Tibial artery (tissue), 4 donors: ENCODE data around the gene GNG7.

Source experiments
- DNase-seq, 2 donors: peaks; one replicate each; pipeline ENCODE4 v3.0.0-alpha.2; 2019
- H3K27ac ChIP-seq, 2 donors: fragments of 200-600 bp; sonication (generic) in 1 of 2; 1 replicate in 1 of 2; 2 replicates in 1 of 2; pipeline ENCODE4 v1.5.1; 2018 to 2019; ENCODE audit warnings: mild to moderate bottlenecking in 1 of 2
- H3K27me3 ChIP-seq, 2 donors: fragments of 200-600 bp; sonication (generic) in 1 of 2; one replicate each; pipeline versions ENCODE4 v1.5.1 to v1.6.0; 2016 to 2019
- H3K36me3 ChIP-seq, 3 donors: fragments of 200-600 bp; sonication (generic) in 2 of 3; one replicate each; pipeline ENCODE4 v1.5.1; 2016 to 2019; ENCODE audit warnings: mild to moderate bottlenecking in 2 of 3
- H3K4me1 ChIP-seq, 4 donors: fragments of 200-600 bp; sonication (generic) in 2 of 4; 1 replicate in 3 of 4; 2 replicates in 1 of 4; pipeline ENCODE4 v1.5.1; 2016 to 2019
- H3K4me3 ChIP-seq, 2 donors: fragments of 200-600 bp; sonication (generic) in 1 of 2; 1 replicate in 1 of 2; 2 replicates in 1 of 2; pipeline ENCODE4 v1.5.1; 2018 to 2019; ENCODE audit warnings: mild to moderate bottlenecking in 2 of 2
- H3K9me3 ChIP-seq, 3 donors: fragments of 200-600 bp; sonication (generic) in 1 of 3; one replicate each; pipeline ENCODE4 v1.5.1; 2016 to 2019
- intact Hi-C: fragments of 100-400 bp; cut with DNase I; formaldehyde crosslinking; loops from one replicate; pipeline ENCODE4 v1.15.0; 2023; ENCODE audit warnings: low total_unique reads
- TF ChIP-seq, protein P1 (sequence below), 2 experiments: fragments of 200-600 bp in 1 of 2; fragments of 450-650 bp in 1 of 2; IDR thresholded peaks; one replicate each; pipeline ENCODE4 v1.5.1; 2017 to 2019; ENCODE audit warnings: antibody characterized with exemption in 2 of 2, mild to moderate bottlenecking in 1 of 2, moderate library complexity in 1 of 2

The GNG7 gene

GRCh38 chr19:2743099-2743498 is 40.6 kb upstream of the GNG7 start:
- Histone ChIP-seq H3K27ac (no peak overlapping the region), H3K4me1 (peaks cover 0 to 15% (median 12%) of the 10 kb centered on the region in 4 donors), H3K27me3 (peaks cover 0 to 18% of the 10 kb centered on the region in 2 donors), H3K9me3 (no peaks in the 10 kb centered on the region), H3K36me3 (no peaks in the 10 kb centered on the region), H3K4me3 (no peak overlapping the region)
- DNase-seq, result no peak
- TF ChIP-seq, protein P1, sequence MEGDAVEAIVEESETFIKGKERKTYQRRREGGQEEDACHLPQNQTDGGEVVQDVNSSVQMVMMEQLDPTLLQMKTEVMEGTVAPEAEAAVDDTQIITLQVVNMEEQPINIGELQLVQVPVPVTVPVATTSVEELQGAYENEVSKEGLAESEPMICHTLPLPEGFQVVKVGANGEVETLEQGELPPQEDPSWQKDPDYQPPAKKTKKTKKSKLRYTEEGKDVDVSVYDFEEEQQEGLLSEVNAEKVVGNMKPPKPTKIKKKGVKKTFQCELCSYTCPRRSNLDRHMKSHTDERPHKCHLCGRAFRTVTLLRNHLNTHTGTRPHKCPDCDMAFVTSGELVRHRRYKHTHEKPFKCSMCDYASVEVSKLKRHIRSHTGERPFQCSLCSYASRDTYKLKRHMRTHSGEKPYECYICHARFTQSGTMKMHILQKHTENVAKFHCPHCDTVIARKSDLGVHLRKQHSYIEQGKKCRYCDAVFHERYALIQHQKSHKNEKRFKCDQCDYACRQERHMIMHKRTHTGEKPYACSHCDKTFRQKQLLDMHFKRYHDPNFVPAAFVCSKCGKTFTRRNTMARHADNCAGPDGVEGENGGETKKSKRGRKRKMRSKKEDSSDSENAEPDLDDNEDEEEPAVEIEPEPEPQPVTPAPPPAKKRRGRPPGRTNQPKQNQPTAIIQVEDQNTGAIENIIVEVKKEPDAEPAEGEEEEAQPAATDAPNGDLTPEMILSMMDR (IDR thresholded peaks at IDR 0.05), result no peak
- intact Hi-C loops, result no loop called here

- H3K36me3 ChIP-seq, result peaks cover 13 to 19% (median 18%) of the 10 kb centered on the region in 3 donors
- peak overlapping the region in 1 of 2 donors; percentile 79 for H3K4me3 ChIP-seq
- H3K27ac ChIP-seq, result no peak overlapping the region
- H3K27me3 ChIP-seq, result peaks cover 0 to 9% of the 10 kb centered on the region in 2 donors
- intact Hi-C loops, result no loop called here
- no peak for DNase-seq
- TF ChIP-seq, protein P1 (IDR thresholded peaks at IDR 0.05), result no peak
- H3K4me1 ChIP-seq, result peaks cover 0 to 15% (median 12%) of the 10 kb centered on the region in 4 donors
- no peaks in the 10 kb centered on the region for H3K9me3 ChIP-seq
Observed at GRCh38 chr19:2740314-2740656, 37.8 kb upstream of the GNG7 start.

DNA sequence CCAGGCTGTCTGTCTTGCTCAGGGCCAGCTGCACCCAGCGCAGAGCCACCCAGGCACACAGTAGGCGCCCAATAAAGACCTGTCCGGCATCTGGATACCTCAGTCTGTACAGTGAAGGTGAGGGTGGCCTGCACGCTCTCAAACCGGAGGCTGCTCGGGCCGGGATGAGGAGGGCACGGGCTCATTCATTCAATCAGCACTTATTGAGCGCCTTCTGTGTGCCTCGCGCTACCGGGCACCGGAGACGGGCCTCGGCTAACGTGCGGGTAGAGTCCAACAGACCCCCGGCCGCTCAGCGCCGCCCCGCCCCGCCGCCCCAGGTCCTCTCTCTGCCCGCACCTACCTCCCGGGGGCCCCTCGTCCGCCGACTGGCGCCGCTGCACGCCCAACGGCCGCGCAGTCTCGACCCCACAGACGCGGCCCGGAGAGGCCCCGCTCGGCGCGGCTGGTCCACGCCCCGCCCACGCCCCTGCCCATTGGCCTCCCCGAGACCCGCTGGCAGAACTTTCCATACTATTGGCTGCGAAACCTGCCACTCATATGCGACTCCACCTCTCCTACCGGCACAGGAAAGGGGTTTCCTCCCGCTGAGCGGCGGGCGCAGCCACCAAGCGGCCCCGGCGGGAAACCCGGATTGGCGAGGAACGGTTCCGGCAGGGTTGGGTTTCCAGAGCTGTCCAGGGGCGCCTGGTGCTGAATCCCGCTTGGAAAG is 37.3 kb upstream of the GNG7 start, which contains the start of gene SLC39A3:
Gene SLC39A3, minus strand, starts transcription at position 416 of the 712 bp plus-strand sequence. CDS start 2,760 bp downstream, outside the sequence.
- TF ChIP-seq, protein P1 (IDR thresholded peaks at IDR 0.05), result peak; percentile 15 to 54
- Histone ChIP-seq H3K4me1 (peaks cover 0 to 15% (median 12%) of the 10 kb centered on the region in 4 donors), H3K27ac (peak within 1 kb of the TSS; percentile 61 to 68), H3K9me3 (no peaks in the 10 kb centered on the region), H3K4me3 (peak within 1 kb of the TSS; percentile 73 to 79), H3K36me3 (peaks cover 13 to 25% (median 20%) of the 10 kb centered on the region in 3 donors), H3K27me3 (peaks cover 0 to 9% of the 10 kb centered on the region in 2 donors)
- peak; percentile 99 for DNase-seq
- intact Hi-C loops, result no loop called here

GRCh38 chr19:2736550-2737190 is 34.2 kb upstream of the GNG7 start:
- intact Hi-C loops, result no loop called here
- peaks cover 13 to 55% (median 32%) of the 10 kb centered on the region in 3 donors for H3K36me3 ChIP-seq
- peaks cover 0 to 6% of the 10 kb centered on the region in 2 donors for H3K27me3 ChIP-seq
- DNase-seq, result no peak
- TF ChIP-seq, protein P1 (IDR thresholded peaks at IDR 0.05), result no peak
- H3K4me3 ChIP-seq, result no peak overlapping the region
- peaks cover 0 to 15% (median 12%) of the 10 kb centered on the region in 4 donors for H3K4me1 ChIP-seq
- no peak overlapping the region for H3K27ac ChIP-seq
- H3K9me3 ChIP-seq, result no peaks in the 10 kb centered on the region

DNA sequence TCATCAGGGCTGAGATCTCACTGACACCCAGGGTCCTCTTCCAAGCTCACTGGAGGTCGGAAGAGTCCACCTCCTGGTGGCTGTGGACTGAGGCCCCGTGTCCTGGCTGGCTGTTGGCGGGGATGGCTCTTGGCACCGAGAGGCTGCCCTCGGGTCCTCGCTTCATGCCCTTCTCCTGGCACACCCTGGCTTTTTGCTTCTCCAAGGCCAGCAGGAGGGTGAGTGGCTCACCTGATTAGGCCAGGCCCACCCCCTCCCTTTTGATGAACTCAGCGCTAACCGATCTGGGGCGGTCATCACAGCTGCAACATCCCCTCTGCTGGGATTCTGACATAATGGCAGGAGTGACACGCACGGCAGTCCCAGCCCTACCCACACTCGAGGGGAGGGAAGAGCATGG is 32.9 kb upstream of the GNG7 start:
- Histone ChIP-seq H3K4me3 (no peak overlapping the region), H3K27ac (no peak overlapping the region), H3K36me3 (peaks cover 13 to 58% (median 32%) of the 10 kb centered on the region in 3 donors), H3K9me3 (no peaks in the 10 kb centered on the region), H3K27me3 (peaks cover 0 to 1% of the 10 kb centered on the region in 2 donors), H3K4me1 (peaks cover 0 to 15% (median 12%) of the 10 kb centered on the region in 4 donors)
- TF ChIP-seq, protein P1 (IDR thresholded peaks at IDR 0.05), result no peak
- no peak for DNase-seq
- intact Hi-C loops, result no loop called here
